Stimulated activated CD8-positive, alpha-beta memory T cell treated with anti-CD3 and anti-CD28 coated beads, Interleukin-7, amount 100 ng/mL, for 24 hours (primary cell): ENCODE data around the gene LEF1.

ENCODE experiments used
- DNase-seq: peaks from one replicate; pipeline ENCODE4 v3.0.0-alpha.2; 2020; ENCODE audit warnings: low read depth

LEF1 gene

DNA sequence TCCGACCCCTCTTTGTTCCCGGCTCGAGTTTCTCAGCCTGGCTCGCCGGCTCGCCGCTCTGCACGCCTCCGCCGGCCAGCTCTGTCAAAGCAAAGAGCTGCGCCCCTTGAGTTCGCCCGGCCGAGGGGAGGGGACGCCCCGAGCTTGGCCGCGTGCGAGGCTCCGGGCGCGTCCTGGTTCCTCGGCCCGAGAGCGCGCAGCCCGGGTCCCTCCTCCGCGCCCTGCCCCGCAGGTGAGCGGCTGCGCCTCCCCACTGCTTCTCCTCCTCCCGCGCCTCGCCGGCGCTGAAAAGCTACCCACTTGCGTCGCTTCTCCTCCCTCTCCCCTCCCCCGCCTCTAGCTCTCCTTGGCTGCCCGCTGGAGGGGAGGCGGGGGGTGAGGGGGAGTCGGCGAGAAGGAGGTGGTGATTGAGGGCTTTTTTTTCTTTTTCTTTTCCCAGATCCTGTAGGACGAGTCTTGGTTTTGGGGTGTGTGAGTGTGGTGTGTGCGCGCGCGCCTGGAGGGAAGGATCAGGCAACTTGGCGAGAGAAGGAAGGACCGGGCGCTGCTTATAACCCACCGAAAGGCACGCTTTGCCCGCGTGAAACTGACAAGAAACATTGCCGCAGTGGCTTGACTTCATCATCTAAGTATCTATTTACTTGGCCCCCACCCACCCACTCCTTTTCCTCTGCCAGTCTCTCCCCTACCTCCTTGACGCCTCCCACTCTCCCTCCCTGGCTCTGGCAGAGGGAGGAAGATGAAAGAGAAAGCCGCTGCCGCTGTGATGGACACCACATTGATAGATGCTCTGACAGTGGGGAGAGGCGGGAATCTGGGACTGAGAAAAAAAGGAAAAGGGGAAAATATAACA lies at the start of gene LEF1:
LEF1 (minus strand) TSS at position 262 of the 853 bp plus-strand sequence. CDS start 1,165 bp downstream, outside the sequence.
- DNase-seq: no peak

DNA sequence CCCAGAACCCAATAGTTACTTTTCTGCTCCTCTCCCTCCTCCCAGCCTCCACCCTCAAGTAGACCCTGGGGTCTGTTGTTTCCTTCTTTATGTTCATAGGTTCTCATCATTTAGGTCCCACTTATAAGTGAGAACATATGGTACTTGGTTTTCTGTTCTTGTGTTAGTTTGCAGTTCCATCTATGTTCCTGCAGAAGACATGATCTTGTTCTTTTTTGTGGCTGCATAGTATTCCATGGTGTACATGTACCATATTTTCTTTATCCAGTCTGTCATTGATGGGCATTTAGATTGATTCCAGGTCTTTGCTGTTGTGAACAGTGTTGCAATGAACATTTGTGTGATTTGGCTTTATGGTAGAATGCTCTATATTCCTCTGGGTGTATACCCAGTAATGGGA lies 47.8 kb upstream of the LEF1 start:
- DNase-seq: no peak

DNA sequence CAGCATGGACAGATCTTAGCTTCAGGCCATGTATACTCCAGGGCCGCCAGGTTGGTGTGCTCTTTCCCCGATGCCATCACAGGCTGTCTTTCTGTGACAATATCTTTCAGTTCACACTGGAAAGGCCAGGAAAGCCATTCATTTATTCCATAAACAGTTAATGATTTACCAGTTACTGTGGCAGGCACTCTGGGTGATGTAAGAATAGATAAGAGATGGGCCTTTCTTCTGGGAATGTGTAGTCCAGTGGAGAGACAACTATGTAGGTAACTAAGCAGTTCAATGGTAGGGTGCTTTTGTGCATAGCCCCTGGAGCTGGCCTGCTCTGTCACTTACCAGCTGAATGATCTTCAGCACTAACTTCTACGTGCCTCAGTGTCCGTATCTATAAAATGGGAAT lies 46.3 kb upstream of the LEF1 start:
- no peak for DNase-seq

DNA sequence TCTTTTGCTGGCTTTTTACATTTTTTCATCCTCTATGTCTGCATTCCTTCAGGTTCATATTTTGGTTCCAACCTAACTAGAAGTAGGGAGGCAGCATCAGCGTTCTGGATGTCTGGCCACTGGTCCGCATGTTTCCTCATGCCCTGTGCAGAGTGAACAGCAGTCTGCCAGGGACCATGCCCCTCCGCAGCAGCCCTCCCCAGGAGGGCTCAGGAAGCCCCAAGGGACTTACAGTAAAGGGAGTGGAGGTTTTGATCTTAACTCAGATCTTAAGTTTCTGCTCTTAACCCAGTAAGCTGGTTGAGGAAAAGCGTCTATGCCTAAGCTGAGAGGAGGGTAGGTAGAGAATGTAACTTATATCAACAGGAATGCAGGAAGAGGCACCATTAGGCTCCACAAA lies 45.0 kb upstream of the LEF1 start:
- DNase-seq: no peak

DNA sequence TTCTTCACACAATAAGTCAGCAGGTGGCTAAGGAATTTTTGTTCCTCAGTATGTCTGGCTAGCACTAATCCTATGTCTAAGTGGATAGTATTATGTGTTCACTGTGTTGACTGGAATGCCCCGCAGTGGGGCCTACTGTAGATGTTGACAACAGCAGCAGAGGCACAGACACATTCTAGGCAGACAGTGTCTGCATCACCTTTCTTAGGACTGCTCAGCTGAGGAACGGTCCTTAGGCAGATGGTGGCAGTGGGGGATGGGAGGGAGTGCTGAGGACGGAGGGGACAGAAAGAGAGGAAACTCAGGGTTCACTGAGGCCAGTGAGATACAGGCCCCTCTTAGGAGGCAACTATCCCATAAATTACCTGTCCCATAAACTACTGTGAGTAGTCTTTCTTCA lies 44.6 kb upstream of the LEF1 start:
- DNase-seq: no peak

DNA sequence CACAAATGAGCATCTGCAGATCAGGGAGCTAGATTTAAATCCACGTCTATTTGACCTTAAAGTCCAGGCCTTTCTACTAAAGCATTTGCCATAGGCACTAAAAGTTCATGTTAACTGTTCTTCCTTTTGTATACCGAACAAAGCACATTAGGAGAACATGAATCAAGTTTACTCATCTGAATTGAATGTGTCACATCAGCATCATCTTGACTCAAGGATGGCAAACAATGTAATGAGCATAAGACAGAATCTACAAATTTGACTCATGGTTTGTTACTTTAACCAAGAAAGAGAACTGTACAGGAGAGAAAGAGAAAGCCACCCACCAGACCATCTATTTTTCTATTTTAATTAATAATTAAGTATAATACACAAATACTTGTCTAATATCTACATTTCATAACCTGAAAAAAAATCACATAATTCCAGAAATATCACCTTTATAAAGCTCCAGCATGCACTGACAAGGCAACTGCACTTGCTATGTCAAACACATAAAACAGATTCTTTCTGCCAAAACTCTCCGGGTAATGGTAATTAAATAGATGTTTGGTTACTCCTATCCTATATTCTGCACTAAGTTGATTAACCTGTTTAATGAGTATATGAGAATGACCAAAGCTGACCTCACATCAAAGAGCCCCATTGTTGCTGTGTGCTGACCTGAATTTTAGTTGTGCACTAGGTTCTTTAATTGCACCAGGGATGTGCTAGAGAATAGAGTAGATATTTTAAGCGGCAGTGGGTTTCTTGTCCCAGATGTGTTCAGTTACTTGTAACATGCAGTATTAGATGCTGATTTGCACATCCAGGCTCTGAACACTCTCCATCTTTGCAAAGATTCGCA lies 42.5 kb upstream of the LEF1 start:
- no peak for DNase-seq

DNA sequence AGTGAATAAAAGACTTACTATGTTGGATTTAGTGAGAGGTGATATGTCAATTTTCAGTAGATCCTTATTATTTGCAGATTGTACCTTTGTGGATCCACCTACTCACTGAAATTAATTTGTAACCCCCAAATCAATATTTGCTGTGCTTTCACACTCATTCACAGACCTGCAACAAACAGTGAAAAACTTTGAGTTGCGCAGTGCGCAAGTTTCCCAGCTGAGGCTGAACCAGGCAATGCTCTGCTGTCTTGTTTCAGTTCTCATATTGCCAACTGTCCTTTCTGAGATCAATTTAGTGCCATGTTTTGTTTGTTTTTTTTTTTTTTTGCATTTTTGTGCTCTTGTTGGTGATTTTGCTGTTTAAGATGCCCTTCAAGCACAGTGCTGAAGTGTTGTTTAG lies 40.8 kb upstream of the LEF1 start:
- DNase-seq: no peak

DNA sequence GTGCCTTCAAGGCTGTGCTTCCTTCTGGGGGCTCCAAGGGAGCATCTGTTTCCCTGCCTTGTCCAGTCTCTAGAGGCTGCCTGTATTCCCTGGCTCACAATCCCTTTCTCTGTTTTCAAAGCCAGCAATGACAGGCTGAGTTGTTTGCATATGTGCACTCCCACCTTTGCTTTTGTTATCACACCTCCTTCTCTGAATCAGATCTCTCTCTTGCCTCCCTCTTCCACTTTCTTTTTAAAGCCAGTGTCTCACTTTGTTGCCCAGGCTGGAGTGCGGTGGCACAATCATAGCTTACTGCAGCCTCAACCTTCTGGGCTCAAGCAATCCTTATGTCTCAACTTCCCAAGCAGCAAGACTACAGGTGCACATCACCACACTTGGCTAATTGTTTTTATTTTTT lies 37.1 kb upstream of the LEF1 start:
- no peak for DNase-seq

DNA sequence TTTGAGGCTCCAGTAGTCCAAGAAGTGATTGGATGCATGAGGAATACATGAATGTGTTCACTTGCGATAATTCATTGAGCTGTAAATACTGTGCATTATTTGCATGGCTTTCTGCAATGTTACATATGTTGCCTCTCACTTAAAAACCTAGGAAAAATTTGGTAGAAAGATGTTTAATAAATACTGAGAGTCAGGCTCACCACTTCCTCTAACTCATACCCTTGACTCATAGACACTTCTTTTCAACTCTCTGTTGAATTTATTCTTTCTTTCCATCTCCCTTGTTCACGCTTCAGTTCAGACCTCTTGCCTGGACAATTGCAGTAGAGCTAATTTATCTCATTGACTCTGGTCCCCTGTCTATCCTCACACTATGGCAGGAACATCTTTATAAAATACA lies 35.8 kb upstream of the LEF1 start:
- DNase-seq: no peak

DNA sequence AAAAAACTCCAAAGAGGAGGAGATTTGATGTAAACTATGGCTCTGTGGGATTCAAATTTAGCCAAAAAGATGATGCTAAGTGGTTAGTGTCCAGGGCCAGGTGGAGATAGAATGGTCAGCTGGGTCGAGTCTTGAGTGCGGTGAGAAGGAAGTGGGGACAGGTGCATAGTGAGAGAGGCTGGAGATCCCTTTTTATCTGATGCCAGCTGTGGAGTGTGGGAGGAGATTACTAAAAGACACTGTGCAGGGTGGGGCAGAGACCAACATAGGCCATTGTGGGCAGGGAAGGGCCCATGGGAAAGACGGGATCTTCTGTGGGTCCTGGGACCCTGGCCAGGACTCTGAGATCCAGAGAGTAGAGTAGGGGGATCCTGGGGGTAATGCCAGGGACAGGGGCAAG lies 34.6 kb upstream of the LEF1 start:
- no peak for DNase-seq

DNA sequence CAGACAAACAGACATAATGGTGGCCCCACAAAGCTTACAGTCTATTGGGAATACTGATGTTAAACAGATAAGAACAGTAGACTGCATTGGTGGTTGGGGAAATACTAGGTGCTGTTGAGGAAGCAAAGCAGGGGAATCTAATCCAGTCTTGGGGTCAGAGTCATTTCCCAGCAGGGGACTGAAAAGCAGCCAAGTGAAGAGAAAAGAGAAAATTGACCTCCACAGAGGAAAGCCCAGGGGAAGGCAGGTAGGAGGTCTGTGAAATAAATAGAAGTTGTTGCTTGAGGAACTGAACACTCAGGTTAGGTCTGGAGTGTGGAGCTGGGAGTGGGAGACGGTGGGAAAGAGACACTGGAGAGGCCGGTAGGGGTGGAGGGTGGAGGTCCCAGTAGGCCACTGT lies 33.0 kb upstream of the LEF1 start:
- no peak for DNase-seq

DNA sequence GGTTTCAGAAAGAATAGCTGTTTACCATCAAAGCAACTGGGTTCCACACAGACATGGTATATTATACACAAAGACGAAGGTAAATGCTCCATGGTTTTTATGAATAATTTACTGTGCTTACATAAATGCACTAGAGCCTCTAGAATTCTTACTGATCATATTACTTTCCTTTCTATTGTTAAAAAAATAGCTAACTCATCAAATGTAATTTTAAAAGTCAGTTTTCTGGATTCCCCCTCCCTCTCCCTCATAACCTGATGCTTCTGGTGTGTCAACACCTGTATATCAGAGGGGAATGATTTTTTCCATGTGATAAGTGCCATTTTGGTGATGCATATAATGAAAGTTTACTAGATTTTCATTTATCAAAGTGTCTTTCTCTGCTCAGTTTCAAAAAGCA lies 31.1 kb upstream of the LEF1 start:
- no peak for DNase-seq

DNA sequence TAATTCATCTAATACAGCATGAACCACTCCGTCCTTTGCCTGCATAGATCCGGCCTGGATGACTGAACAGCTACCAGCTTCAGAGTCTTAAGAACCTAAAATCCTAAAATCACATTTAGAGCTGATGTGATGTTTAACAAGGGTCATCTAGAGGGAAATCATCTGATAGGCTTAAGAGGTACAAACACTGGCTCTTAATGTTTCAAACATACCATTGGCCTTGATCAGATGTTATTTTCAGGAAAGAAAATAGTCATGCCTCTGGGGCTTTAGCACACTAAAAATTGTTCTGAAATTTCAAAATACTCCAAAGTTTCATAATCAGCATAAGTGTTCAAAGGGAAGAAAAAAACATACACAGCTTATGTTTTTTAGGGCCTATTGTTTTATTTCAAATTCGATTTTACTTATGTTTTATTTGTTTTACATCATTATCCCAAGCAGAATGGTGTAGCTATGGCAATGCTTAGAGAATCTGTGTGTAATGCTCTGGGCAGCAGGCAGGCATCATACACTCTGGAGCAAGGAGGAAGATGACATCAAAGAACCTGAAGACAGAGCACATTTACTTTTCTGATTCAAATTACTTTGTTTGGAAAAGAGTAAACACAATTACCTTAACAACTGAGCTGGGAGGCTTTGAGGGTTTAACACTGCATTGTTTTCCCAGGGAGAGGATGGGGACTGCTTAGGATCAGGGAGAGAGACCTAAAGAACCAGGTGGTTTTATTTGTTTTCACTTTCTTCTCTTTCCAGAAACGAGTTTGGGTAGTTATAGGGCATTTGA lies 25.3 kb upstream of the LEF1 start:
- DNase-seq: no peak

DNA sequence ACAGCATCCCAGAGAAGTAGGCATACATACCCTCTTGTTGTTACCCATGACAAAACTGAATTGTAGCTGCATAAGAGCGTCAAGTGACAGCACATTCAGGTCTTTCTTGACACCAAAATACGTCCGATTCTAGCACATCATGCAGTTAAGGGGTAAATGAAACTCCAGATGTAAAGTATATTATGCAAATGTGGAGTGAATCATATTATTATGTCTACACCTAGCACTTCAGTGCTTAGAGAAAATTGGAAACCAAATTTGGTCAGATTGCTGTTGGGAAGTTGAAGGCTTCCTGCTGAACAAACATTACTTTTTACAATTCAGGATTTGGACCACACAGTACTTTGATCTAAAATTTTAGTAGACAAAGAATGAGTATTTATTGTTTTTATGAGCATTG lies 24.2 kb upstream of the LEF1 start:
- DNase-seq: no peak

DNA sequence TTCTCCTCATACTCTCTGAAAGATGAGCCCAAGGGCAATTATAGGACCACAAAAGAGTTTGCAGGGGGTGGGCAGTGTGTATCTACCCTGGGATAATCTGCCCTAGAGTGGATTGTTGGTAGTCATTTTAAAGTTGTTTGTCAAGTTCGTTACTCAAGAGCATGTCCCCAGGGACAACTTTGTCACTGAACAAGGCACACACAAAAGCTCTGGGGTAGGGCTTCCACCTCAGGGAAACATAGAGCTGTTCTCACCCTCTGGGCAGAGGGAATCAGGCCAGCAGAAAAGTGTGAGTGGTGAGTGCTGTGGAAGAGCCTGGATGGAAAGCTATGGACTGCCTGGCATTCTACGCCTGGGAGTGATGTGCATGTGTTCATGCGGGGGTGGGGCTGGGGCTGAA lies 23.3 kb upstream of the LEF1 start:
- no peak for DNase-seq

DNA sequence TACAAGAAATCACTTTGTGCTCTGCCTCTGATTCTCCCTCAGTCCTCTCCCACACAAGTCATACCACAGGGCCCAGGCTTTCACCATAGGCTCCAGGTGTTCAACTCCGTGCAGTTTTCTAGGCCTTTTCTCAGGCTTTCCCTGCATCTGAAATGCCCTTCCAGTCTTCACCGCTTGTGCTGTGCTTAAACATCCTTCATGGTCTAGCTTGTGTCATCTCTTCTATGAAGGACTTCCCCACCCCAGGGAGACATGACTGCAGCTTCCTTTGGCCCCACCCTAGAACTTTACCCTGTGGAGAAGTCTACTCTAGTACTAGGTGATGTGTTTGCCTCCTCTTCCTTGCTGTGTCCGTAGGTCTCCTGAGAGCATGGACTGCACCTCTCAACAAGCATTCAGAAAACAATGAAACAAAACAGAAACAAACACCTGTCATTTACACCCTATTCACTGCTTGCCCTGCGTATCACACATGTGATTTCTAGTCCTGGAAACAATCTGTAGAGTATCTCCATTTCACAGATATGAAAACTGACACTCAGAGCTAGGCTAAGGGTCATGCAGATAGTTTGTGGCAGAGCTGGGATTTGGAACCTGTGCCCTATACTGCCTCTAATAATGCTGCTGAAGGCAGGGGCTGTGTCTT lies 22.7 kb upstream of the LEF1 start:
- no peak for DNase-seq

DNA sequence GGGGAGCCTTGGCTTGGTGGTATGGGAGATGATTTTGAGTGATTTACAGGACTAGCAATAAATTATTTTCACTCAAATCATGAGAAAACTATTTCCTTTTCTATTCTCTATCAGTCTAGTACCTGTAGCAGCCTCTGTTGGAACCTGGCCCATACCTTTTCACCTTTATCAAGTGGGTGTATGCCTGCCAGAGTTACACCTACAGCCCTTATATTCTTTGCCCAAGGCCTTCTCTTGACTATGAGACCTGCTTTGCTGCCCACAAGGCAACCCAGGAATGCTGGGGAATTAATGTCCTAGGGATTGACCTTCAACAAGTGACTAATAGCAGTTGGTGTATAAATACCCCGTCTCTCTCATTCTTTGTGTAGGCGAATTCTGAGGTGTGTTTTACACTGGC lies 20.0 kb upstream of the LEF1 start:
- DNase-seq: no peak

DNA sequence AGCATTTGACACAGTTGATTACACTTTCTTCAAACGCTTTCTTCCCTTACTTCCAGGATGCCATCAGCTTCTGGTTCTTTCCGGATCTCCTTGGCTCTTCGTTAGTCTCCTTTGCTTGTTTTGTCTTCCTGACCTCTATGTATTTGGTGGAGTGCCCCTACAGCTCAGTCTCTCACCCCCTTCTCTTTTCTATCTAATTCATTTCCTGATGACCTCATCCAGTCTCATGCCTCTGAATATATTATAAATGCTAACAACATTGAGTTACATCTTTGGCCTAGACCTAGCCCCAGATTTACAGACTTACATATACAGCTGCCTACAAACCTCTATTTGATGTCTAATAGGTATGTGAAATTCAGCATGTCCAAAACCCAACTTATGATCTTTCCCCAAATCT lies 16.5 kb upstream of the LEF1 start:
- DNase-seq: no peak

DNA sequence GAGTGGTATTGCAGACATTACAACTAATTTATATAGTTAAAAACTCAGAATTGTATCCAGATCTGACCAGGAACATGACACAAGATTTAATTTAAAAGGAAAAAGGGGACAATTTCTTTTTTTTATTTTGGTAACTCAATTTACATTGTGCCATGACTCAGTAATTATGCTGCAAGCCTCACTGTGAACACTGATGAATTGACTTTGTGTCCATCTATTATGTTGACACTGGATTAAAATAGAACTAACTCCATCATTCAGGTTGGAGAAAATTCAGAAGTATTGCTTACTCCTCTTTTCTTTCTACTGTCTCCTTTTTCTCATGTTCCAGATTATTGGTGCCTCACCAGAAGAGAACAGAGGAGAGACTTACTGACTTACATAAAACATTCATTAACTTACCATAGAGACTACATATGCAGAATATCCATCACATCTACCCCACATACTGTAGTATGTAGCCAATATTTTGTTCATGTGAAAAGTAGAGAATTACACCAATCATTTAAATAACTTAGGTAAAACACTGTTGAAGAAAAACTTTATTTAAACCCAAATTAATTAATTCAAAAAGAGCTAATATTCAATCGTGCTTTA lies 15.8 kb upstream of the LEF1 start:
- DNase-seq: no peak

DNA sequence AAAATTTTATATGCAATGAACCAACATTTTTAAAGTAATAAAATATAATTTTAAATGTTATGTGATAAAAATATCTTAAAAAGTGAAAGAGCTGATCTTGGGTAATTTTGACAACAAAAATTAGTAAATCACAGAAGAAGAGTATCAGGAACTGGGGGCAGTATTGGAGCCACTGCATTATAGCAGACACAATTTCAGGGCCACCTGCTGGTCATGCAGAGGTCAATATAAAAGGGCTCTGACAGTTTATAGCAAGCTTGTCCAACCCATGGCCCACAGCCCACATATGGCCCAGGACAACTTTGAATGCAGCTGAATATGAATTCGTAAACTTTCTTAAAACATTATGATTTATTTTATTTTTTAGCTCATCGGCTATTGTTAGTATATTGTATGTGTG lies 13.0 kb upstream of the LEF1 start:
- DNase-seq: no peak

DNA sequence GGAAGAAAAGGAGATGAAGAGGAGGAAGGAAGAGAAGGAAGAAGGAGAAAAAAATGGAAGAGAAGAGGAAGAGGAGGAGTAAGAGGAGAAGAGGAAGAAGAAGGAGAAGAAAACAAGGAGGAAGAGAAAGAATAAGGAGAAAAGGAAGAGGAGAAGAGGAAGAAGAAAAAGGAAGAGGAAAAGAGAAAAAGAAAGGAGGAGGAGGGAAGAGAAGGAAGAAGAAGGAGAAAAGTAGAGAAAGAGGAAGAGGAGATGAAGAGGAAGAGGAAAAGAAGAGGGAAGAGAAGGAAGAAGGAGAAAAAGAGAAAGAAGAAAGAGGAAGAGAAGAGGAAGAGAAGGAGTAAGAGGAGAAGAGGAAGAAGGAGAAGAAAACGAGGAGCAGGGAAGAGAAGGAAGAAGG lies 11.8 kb upstream of the LEF1 start:
- no peak for DNase-seq

DNA sequence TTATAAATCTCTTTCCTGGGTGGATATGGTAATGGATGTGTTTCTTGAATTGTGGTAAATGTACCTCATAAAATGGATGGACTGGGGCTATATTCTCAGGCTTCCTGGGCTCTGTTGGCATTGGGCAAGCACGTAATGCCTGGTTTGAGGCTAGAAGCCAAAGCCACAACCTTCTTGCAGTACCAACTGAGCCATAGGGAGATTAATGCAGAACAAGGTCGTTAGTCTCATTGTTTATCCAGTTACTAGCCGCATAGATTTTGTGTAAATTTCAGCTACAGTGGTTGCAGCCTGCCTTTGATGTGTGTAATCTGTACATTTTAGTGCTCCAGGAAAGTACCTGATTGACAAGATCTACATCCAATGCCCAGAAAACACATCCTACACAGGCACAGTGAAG lies 7.2 kb upstream of the LEF1 start:
- no peak for DNase-seq
